K562 (cell line): ENCODE measurements around the gene PCNX2. TPM values are rescaled to one million over a fixed set of nuclear protein-coding genes. Genes with fewer than 3 reads are reported as not detected.

ENCODE experiments used
- ATF7 ChIP-seq: fragments of 450-650 bp; IDR thresholded peaks from 2 replicates; pipeline ENCODE4 v1.7.1; 2014; ENCODE audit warnings: mild to moderate bottlenecking, moderate library complexity
- CUX1 ChIP-seq: fragments of 200-800 bp; sonication (Bioruptor generic); IDR thresholded peaks from 2 replicates; pipeline ENCODE4 v1.6.1; 2016; ENCODE audit warnings: missing genetic modification characterization, missing compliant biosample characterization
- ELF1 ChIP-seq: fragments of 200-800 bp; sonication (Bioruptor generic); IDR thresholded peaks from 2 replicates; pipeline ENCODE4 v1.6.1; 2016; ENCODE audit warnings: missing genetic modification characterization, missing compliant biosample characterization
- HBP1 ChIP-seq: fragments of 450-650 bp; formaldehyde crosslinking; IDR thresholded peaks from 2 replicates; pipeline ENCODE4 v1.4.0; 2022; ENCODE audit warnings: missing genetic modification characterization
- MAX ChIP-seq: sonication (generic); formaldehyde crosslinking; IDR thresholded peaks from 2 replicates; pipeline ENCODE4 v1.9.0; 2022; ENCODE audit warnings: mild to moderate bottlenecking, missing genetic modification reagents
- NR4A1 ChIP-seq, 2 experiments: fragments of 250-450 bp in 1 of 2; fragments of 450-650 bp in 1 of 2; sonication (Bioruptor Pico) in 1 of 2; IDR thresholded peaks; 2 replicates each; pipeline versions ENCODE4 v1.4.0 to v1.6.1; 2016 to 2020; ENCODE audit warnings: mild to moderate bottlenecking in 2 of 2, missing compliant biosample characterization in 1 of 2, missing genetic modification characterization in 1 of 2, moderate library complexity in 1 of 2
- XRCC4 ChIP-seq: IDR thresholded peaks from one replicate; pipeline ENCODE4 v1.6.1; 2011; ENCODE audit not compliant: insufficient read depth, insufficient read length; ENCODE audit errors: extremely low read depth
- polyA plus RNA-seq, 8 experiments: library from polyadenylated mRNA; depleted of rRNA in 4 of 8; stranded (reverse) in 5 of 8; unstranded in 3 of 8; fragments of >200 nt; fragmentation: Nextera tagmentation in 2 of 8; fragmentation: Illumina TruSeq in 1 of 8; extraction: Ambion mirVana in 2 of 8; extraction: Trizol in 1 of 8; gene quantifications; 2 replicates each; pipeline versions ENCODE4 v1.2.1 to v1.2.3, GENCODE V29; 2011 to 2014; ENCODE audit warnings: inconsistent platforms in 1 of 8, missing spikeins in 1 of 8
- total RNA-seq, 7 experiments: library from RNA; depleted of rRNA in 6 of 7; stranded (reverse); fragments of >200 nt in 6 of 7; fragmentation: Illumina TruSeq in 2 of 7; extraction: Trizol in 2 of 7; gene quantifications; 2 replicates each; pipeline versions ENCODE4 v1.2.1 to v1.2.3, GENCODE V29; 2011 to 2021; ENCODE audit warnings: low replicate concordance in 1 of 7

PCNX2 gene
- total and polyA plus RNA-seq, 9 of the 15 experiments (the other 6 are each of a cell fraction or from before 2014, with no cell fraction given): 0.07 to 0.33 TPM; not detected in 7

GRCh38 chr1:232987046-232987773 is 308.3 kb downstream of the PCNX2 start (continued):
- TF ChIP-seq NR4A1 (CRISPR knock-in tag; IDR thresholded peaks at IDR 0.05): no peak
- TF ChIP-seq NR4A1 (tag; IDR thresholded peaks at IDR 0.05): no peak
- TF ChIP-seq MAX (CRISPR knock-in tag): no peak
- TF ChIP-seq CUX1 (CRISPR knock-in tag): no peak
- TF ChIP-seq HBP1 (CRISPR knock-in tag): no peak
- TF ChIP-seq ATF7: no peak
- no peak for TF ChIP-seq ELF1
- TF ChIP-seq XRCC4: no peak
